Osteocyte (in vitro differentiated cells): Measurements from ENCODE around the gene PAPOLB. TPM values are rescaled to one million over a fixed set of nuclear protein-coding genes. Genes with fewer than 3 reads are reported as not detected.

Source experiments
- DNase-seq: peaks from one replicate; pipeline ENCODE4 v3.0.0; 2021; ENCODE audit warnings: mixed read lengths; ENCODE audit not compliant: unreplicated experiment; ENCODE audit errors: extremely low spot score
- H3K27ac Mint-ChIP-seq: one replicate; pipeline ENCODE4 v1.8.0; 2021; ENCODE audit warnings: mild to moderate bottlenecking, mixed read lengths; ENCODE audit not compliant: unreplicated experiment
- H3K27me3 Mint-ChIP-seq: one replicate; pipeline ENCODE4 v1.8.0; 2021; ENCODE audit warnings: mixed read lengths; ENCODE audit not compliant: unreplicated experiment
- H3K36me3 Mint-ChIP-seq: one replicate; pipeline ENCODE4 v1.8.0; 2021; ENCODE audit warnings: mixed read lengths; ENCODE audit not compliant: unreplicated experiment
- H3K4me1 Mint-ChIP-seq: one replicate; pipeline ENCODE4 v1.8.0; 2021; ENCODE audit warnings: mixed read lengths; ENCODE audit not compliant: unreplicated experiment
- H3K4me3 Mint-ChIP-seq: one replicate; pipeline ENCODE4 v1.8.0; 2021; ENCODE audit warnings: mild to moderate bottlenecking, moderate library complexity, mixed read lengths; ENCODE audit not compliant: unreplicated experiment
- H3K9me3 Mint-ChIP-seq: one replicate; pipeline ENCODE4 v1.8.0; 2021; ENCODE audit warnings: mixed read lengths; ENCODE audit not compliant: unreplicated experiment
- CTCF ChIP-seq: fragments of 200-600 bp; sonication (generic); IDR thresholded peaks from 2 replicates; pipeline ENCODE4 v1.5.0; 2021; ENCODE audit warnings: antibody characterized with exemption, mild to moderate bottlenecking, moderate library complexity
- total RNA-seq: library from RNA; stranded (reverse); gene quantifications from 2 replicates; pipeline ENCODE4 v1.2.1, GENCODE V29; 2021

Gene PAPOLB
- total RNA-seq, 1 donor from 2014 or later: 0.13 TPM

GRCh38 chr7:4808565-4808964, 53.3 kb downstream of the PAPOLB start:
- Mint-ChIP-seq H3K27me3 (peaks cover 6% of the 10 kb centered on the region), H3K4me3 (no peak overlapping the region), H3K27ac (no peak overlapping the region), H3K9me3 (peaks cover 11% of the 10 kb centered on the region), H3K4me1 (no peaks in the 10 kb centered on the region), H3K36me3 (no peaks in the 10 kb centered on the region)
- TF ChIP-seq CTCF: no peak
- DNase-seq: no peak

GRCh38 chr7:4808026-4808425, 53.8 kb downstream of the PAPOLB start:
- TF ChIP-seq CTCF: no peak

More at GRCh38 chr7:4808026-4808425, 53.8 kb downstream of the PAPOLB start:
- Mint-ChIP-seq H3K4me3 (no peak overlapping the region), H3K36me3 (no peaks in the 10 kb centered on the region), H3K27me3 (peaks cover 6% of the 10 kb centered on the region), H3K9me3 (peaks cover 5% of the 10 kb centered on the region), H3K27ac (no peak overlapping the region), H3K4me1 (no peaks in the 10 kb centered on the region)
- no peak for DNase-seq

Other genes with a start within 250 kb of the PAPOLB start
- gene FOXK1, start 179.7 kb downstream of the PAPOLB start, total RNA-seq: 56.2 and 63.1 TPM in 2 replicates
- 50.2 and 55.0 TPM in 2 replicates for gene AP5Z1, start 86.4 kb downstream of the PAPOLB start, total RNA-seq
- 2.1 and 3.4 TPM in 2 replicates for gene RADIL, start 21.7 kb upstream of the PAPOLB start, total RNA-seq
- not detected in 2 replicates for gene MMD2, start 97.2 kb upstream of the PAPOLB start, total RNA-seq
- 13.0 and 13.6 TPM in 2 replicates for gene RBAK, start 183.8 kb upstream of the PAPOLB start, total RNA-seq